ENCODE results near the gene CCL22.
A peak's percentile ranks its signal among the peaks of the same experiment; 100 is the strongest.

Gene CCL22

GRCh38 chr16:57357330-57358085 lies 1.1 kb upstream of the CCL22 start:
- H3K36me3 ChIP-seq (replicated peaks in 1 of 2; ENCODE audit: control insufficient read depth in 2 of 2, insufficient read depth in 2 of 2, low read length in 2 of 2): no peaks in the 10 kb centered on the region
- H4K91ac ChIP-seq (ENCODE audit: low read depth, low read length, poor library complexity): no peak overlapping the region
- H3K9me3 ChIP-seq (replicated peaks in 1 of 2; ENCODE audit: control insufficient read depth in 2 of 2, insufficient read depth in 1 of 2, low read depth in 1 of 2, low read length in 2 of 2): no peaks in the 10 kb centered on the region
- no peak overlapping the region for H3K9ac ChIP-seq (ENCODE audit: low read depth, low read length, poor library complexity)
- no peak overlapping the region for H2BK15ac ChIP-seq (ENCODE audit: low read length)
- H2BK12ac ChIP-seq (ENCODE audit: low read length): no peak overlapping the region
- no peak overlapping the region for H3K4ac ChIP-seq (ENCODE audit: low read length)
- no peak overlapping the region for H2AK5ac ChIP-seq (ENCODE audit: low read depth, low read length)
- H4K8ac ChIP-seq (ENCODE audit: low read depth, low read length): no peak overlapping the region
- DNase-seq (ENCODE audit: low spot score): no peak
- H2BK5ac ChIP-seq (ENCODE audit: low read length): no peak overlapping the region
- H3K4me1 ChIP-seq (ENCODE audit: control insufficient read depth in 2 of 2, insufficient read depth in 1 of 2, low read depth in 1 of 2, low read length in 2 of 2): no peaks in the 10 kb centered on the region
- H2BK120ac ChIP-seq (ENCODE audit: low read depth, low read length): no peak overlapping the region
- H2AFZ ChIP-seq (ENCODE audit: low read length): no peak overlapping the region
- H3K18ac ChIP-seq (ENCODE audit: low read length): peak overlapping the region; percentile 22
- no peak overlapping the region for H3K14ac ChIP-seq (ENCODE audit: low read length)
- H3K23ac ChIP-seq (ENCODE audit: low read depth, low read length, poor library complexity): no peak overlapping the region
- H3K27ac ChIP-seq (replicated peaks; ENCODE audit: low read length): no peak overlapping the region
- no peak overlapping the region for H3K4me2 ChIP-seq (ENCODE audit: insufficient read depth, low read length, poor library complexity, severe bottlenecking)
- no peak overlapping the region for H3K4me3 ChIP-seq (ENCODE audit: low read length in 2 of 2)
- WGBS, 2 donors (ENCODE audit: extremely low coverage in 2 of 2, insufficient read length in 2 of 2, insufficient replicate concordance in 1 of 2): no CpG with 5 or more reads among the region's 9 CpGs
- H3K27me3 ChIP-seq (ENCODE audit: control insufficient read depth in 3 of 3, insufficient read depth in 3 of 3, low read depth in 1 of 3, low read length in 3 of 3): peaks cover 0 to 21% (median 0%) of the 10 kb centered on the region in 3 experiments
- peaks cover 1% of the 10 kb centered on the region for H3K79me1 ChIP-seq (ENCODE audit: low read depth, low read length)

GRCh38 chr16:57358086-57358420 lies 530 bp upstream of the CCL22 start:
- Histone ChIP-seq H4K8ac (ENCODE audit: low read depth, low read length) (no peak overlapping the region), H2BK12ac (ENCODE audit: low read length) (no peak overlapping the region), H2BK15ac (ENCODE audit: low read length) (no peak overlapping the region), H3K79me1 (ENCODE audit: low read depth, low read length) (peaks cover 1% of the 10 kb centered on the region), H2AK5ac (ENCODE audit: low read depth, low read length) (no peak overlapping the region), H3K9me3 (replicated peaks in 1 of 2; ENCODE audit: control insufficient read depth in 2 of 2, insufficient read depth in 1 of 2, low read depth in 1 of 2, low read length in 2 of 2) (no peaks in the 10 kb centered on the region), H3K9ac (ENCODE audit: low read depth, low read length, poor library complexity) (no peak overlapping the region), H4K91ac (ENCODE audit: low read depth, low read length, poor library complexity) (no peak overlapping the region), H3K14ac (ENCODE audit: low read length) (no peak overlapping the region), H3K36me3 (replicated peaks in 1 of 2; ENCODE audit: control insufficient read depth in 2 of 2, insufficient read depth in 2 of 2, low read length in 2 of 2) (no peaks in the 10 kb centered on the region), H3K27ac (replicated peaks; ENCODE audit: low read length) (no peak overlapping the region), H3K4ac (ENCODE audit: low read length) (no peak overlapping the region), H3K4me3 (ENCODE audit: low read length in 2 of 2) (no peak overlapping the region), H3K18ac (ENCODE audit: low read length) (peak overlapping the region; percentile 22), H2BK5ac (ENCODE audit: low read length) (no peak overlapping the region), H3K23ac (ENCODE audit: low read depth, low read length, poor library complexity) (no peak overlapping the region), H2AFZ (ENCODE audit: low read length) (no peak overlapping the region), H3K4me1 (ENCODE audit: control insufficient read depth in 2 of 2, insufficient read depth in 1 of 2, low read depth in 1 of 2, low read length in 2 of 2) (no peaks in the 10 kb centered on the region), H3K27me3 (ENCODE audit: control insufficient read depth in 3 of 3, insufficient read depth in 3 of 3, low read depth in 1 of 3, low read length in 3 of 3) (peaks cover 0 to 21% (median 0%) of the 10 kb centered on the region in 3 experiments), H2BK120ac (ENCODE audit: low read depth, low read length) (no peak overlapping the region), H3K4me2 (ENCODE audit: insufficient read depth, low read length, poor library complexity, severe bottlenecking) (no peak overlapping the region)
- no CpG with 5 or more reads among the region's 7 CpGs for WGBS, 2 donors (ENCODE audit: extremely low coverage in 2 of 2, insufficient read length in 2 of 2, insufficient replicate concordance in 1 of 2)
- DNase-seq (ENCODE audit: low spot score): no peak

GRCh38 chr16:57360321-57360935 lies 1.8 kb downstream of the CCL22 start:
- H4K8ac ChIP-seq (ENCODE audit: low read depth, low read length): peak overlapping the region; percentile 86
- H3K4me1 ChIP-seq (ENCODE audit: control insufficient read depth in 2 of 2, insufficient read depth in 1 of 2, low read depth in 1 of 2, low read length in 2 of 2): no peaks in the 10 kb centered on the region
- WGBS, 2 donors (ENCODE audit: extremely low coverage in 2 of 2, insufficient read length in 2 of 2, insufficient replicate concordance in 1 of 2): no CpG with 5 or more reads among the region's 16 CpGs
- H2BK12ac ChIP-seq (ENCODE audit: low read length): peak overlapping the region; percentile 10
- H3K36me3 ChIP-seq (replicated peaks in 1 of 2; ENCODE audit: control insufficient read depth in 2 of 2, insufficient read depth in 2 of 2, low read length in 2 of 2): no peaks in the 10 kb centered on the region
- H3K4me3 ChIP-seq (ENCODE audit: low read length in 2 of 2): no peak overlapping the region
- H2BK5ac ChIP-seq (ENCODE audit: low read length): no peak overlapping the region
- H2BK15ac ChIP-seq (ENCODE audit: low read length): peak overlapping the region; percentile 75
- H2AFZ ChIP-seq (ENCODE audit: low read length): no peak overlapping the region
- no peak overlapping the region for H3K4me2 ChIP-seq (ENCODE audit: insufficient read depth, low read length, poor library complexity, severe bottlenecking)
- no peak overlapping the region for H3K23ac ChIP-seq (ENCODE audit: low read depth, low read length, poor library complexity)
- H3K79me1 ChIP-seq (ENCODE audit: low read depth, low read length): peaks cover 1% of the 10 kb centered on the region
- H2BK120ac ChIP-seq (ENCODE audit: low read depth, low read length): no peak overlapping the region
- H2AK5ac ChIP-seq (ENCODE audit: low read depth, low read length): peak overlapping the region; percentile 92
- H3K4ac ChIP-seq (ENCODE audit: low read length): no peak overlapping the region
- H3K27ac ChIP-seq (replicated peaks; ENCODE audit: low read length): no peak overlapping the region
- no peak overlapping the region for H3K14ac ChIP-seq (ENCODE audit: low read length)
- peak overlapping the region; percentile 44 for H3K9ac ChIP-seq (ENCODE audit: low read depth, low read length, poor library complexity)
- H3K27me3 ChIP-seq (ENCODE audit: control insufficient read depth in 3 of 3, insufficient read depth in 3 of 3, low read depth in 1 of 3, low read length in 3 of 3): peaks cover 0 to 23% (median 0%) of the 10 kb centered on the region in 3 experiments
- DNase-seq (ENCODE audit: low spot score): no peak
- peak overlapping the region; percentile 57 for H3K18ac ChIP-seq (ENCODE audit: low read length)
- H4K91ac ChIP-seq (ENCODE audit: low read depth, low read length, poor library complexity): no peak overlapping the region
- no peaks in the 10 kb centered on the region for H3K9me3 ChIP-seq (replicated peaks in 1 of 2; ENCODE audit: control insufficient read depth in 2 of 2, insufficient read depth in 1 of 2, low read depth in 1 of 2, low read length in 2 of 2)

GRCh38 chr16:57361404-57361803 lies 2.8 kb downstream of the CCL22 start:
- no peak overlapping the region for H3K4me2 ChIP-seq (ENCODE audit: insufficient read depth, low read length, poor library complexity, severe bottlenecking)

More at GRCh38 chr16:57361404-57361803, 2.8 kb downstream of the CCL22 start:
- Histone ChIP-seq H3K14ac (ENCODE audit: low read length) (no peak overlapping the region), H2BK15ac (ENCODE audit: low read length) (peak overlapping the region; percentile 58), H2BK5ac (ENCODE audit: low read length) (no peak overlapping the region), H2BK120ac (ENCODE audit: low read depth, low read length) (no peak overlapping the region), H3K9me3 (replicated peaks in 1 of 2; ENCODE audit: control insufficient read depth in 2 of 2, insufficient read depth in 1 of 2, low read depth in 1 of 2, low read length in 2 of 2) (no peaks in the 10 kb centered on the region), H3K79me1 (ENCODE audit: low read depth, low read length) (peaks cover 1% of the 10 kb centered on the region), H2AFZ (ENCODE audit: low read length) (no peak overlapping the region), H2BK12ac (ENCODE audit: low read length) (no peak overlapping the region), H3K4ac (ENCODE audit: low read length) (no peak overlapping the region), H3K27me3 (ENCODE audit: control insufficient read depth in 3 of 3, insufficient read depth in 3 of 3, low read depth in 1 of 3, low read length in 3 of 3) (peaks cover 0 to 30% (median 0%) of the 10 kb centered on the region in 3 experiments), H2AK5ac (ENCODE audit: low read depth, low read length) (no peak overlapping the region), H3K4me3 (ENCODE audit: low read length in 2 of 2) (no peak overlapping the region), H4K91ac (ENCODE audit: low read depth, low read length, poor library complexity) (no peak overlapping the region), H3K4me1 (ENCODE audit: control insufficient read depth in 2 of 2, insufficient read depth in 1 of 2, low read depth in 1 of 2, low read length in 2 of 2) (no peaks in the 10 kb centered on the region), H3K23ac (ENCODE audit: low read depth, low read length, poor library complexity) (no peak overlapping the region), H4K8ac (ENCODE audit: low read depth, low read length) (no peak overlapping the region), H3K27ac (replicated peaks; ENCODE audit: low read length) (no peak overlapping the region), H3K18ac (ENCODE audit: low read length) (no peak overlapping the region), H3K36me3 (replicated peaks in 1 of 2; ENCODE audit: control insufficient read depth in 2 of 2, insufficient read depth in 2 of 2, low read length in 2 of 2) (no peaks in the 10 kb centered on the region), H3K9ac (ENCODE audit: low read depth, low read length, poor library complexity) (no peak overlapping the region)
- WGBS, 2 donors (ENCODE audit: extremely low coverage in 2 of 2, insufficient read length in 2 of 2, insufficient replicate concordance in 1 of 2): no CpG with 5 or more reads among the region's 4 CpGs
- no peak for DNase-seq (ENCODE audit: low spot score)
